ENCODE data around the gene RPS10. TPM values are rescaled to one million over a fixed set of nuclear protein-coding genes. Genes with fewer than 3 reads are reported as not detected.
A peak's percentile ranks its signal among the peaks of the same experiment; 100 is the strongest.
"Not testable (repeated sequence)": the region's sequence is repeated elsewhere in the genome, so short reads cannot be mapped to it uniquely, and the experiment has no call there.

The RPS10 gene
- total RNA-seq, 2 donors from 2014 or later, result 1,206 to 1,361 TPM

GRCh38 chr6:34374508-34374907 is 51.4 kb downstream of the RPS10 start:
- ATAC-seq (no peak), DNase-seq (no peak)
- H3K36me3 ChIP-seq (replicated peaks in 1 of 2; ENCODE audit: insufficient read depth in 1 of 2, low read depth in 2 of 2), result no peaks in the 10 kb centered on the region
- H3K4me3 ChIP-seq, result no peak overlapping the region
- peak overlapping the region in 1 of 4 donors; percentile 8 for H3K27ac ChIP-seq
- H3K9me3 ChIP-seq, result no peaks in the 10 kb centered on the region
- WGBS, 2 donors, result 57 to 66% methylated on average over 4 of the region's 4 CpGs
- H3K27me3 ChIP-seq, result no peaks in the 10 kb centered on the region
- no peaks in the 10 kb centered on the region for H3K4me1 ChIP-seq
- TF ChIP-seq POLR2A (IDR thresholded peaks at IDR 0.05) (no peak), CTCF (IDR thresholded peaks at IDR 0.05) (no peak)
- intact Hi-C loops (cut with DNase I), result no loop called here

GRCh38 chr6:34374069-34374468 is 51.8 kb downstream of the RPS10 start:
- Histone ChIP-seq H3K27me3 (no peaks in the 10 kb centered on the region), H3K9me3 (no peaks in the 10 kb centered on the region), H3K36me3 (replicated peaks in 1 of 2; ENCODE audit: insufficient read depth in 1 of 2, low read depth in 2 of 2) (no peaks in the 10 kb centered on the region), H3K4me3 (no peak overlapping the region), H3K27ac (peak overlapping the region in 1 of 4 donors; percentile 16), H3K4me1 (no peaks in the 10 kb centered on the region)
- DNase-seq, result no peak
- WGBS, 2 donors, result 45 to 59% methylated on average over 3 of the region's 3 CpGs
- intact Hi-C loops (cut with DNase I), result no loop called here
- no peak for ATAC-seq
- TF ChIP-seq CTCF (IDR thresholded peaks at IDR 0.05), result no peak
- no peak for TF ChIP-seq POLR2A (IDR thresholded peaks at IDR 0.05)

- TF ChIP-seq CTCF (IDR thresholded peaks at IDR 0.05), result no peak
- TF ChIP-seq POLR2A (IDR thresholded peaks at IDR 0.05), result no peak
- Histone ChIP-seq H3K27ac (peak overlapping the region in 1 of 4 donors; percentile 16), H3K9me3 (no peaks in the 10 kb centered on the region), H3K4me3 (no peak overlapping the region), H3K36me3 (replicated peaks in 1 of 2; ENCODE audit: insufficient read depth in 1 of 2, low read depth in 2 of 2) (no peaks in the 10 kb centered on the region), H3K4me1 (no peaks in the 10 kb centered on the region), H3K27me3 (no peaks in the 10 kb centered on the region)
- ATAC-seq, result no peak
- 94 to 97% methylated on average over 5 of the region's 5 CpGs for WGBS, 2 donors
- no peak for DNase-seq
- intact Hi-C loops (cut with DNase I), result no loop called here
Observed at GRCh38 chr6:34373511-34373910, 52.4 kb downstream of the RPS10 start.

- H3K36me3 ChIP-seq (replicated peaks in 1 of 2; ENCODE audit: insufficient read depth in 1 of 2, low read depth in 2 of 2); H3K4me1 ChIP-seq; H3K4me3 ChIP-seq; intact Hi-C loops (cut with DNase I); H3K27me3 ChIP-seq; H3K27ac ChIP-seq; ATAC-seq; H3K9me3 ChIP-seq; DNase-seq: not testable (repeated sequence)
- WGBS, 2 donors, result 93 to 98% methylated on average over 5 of the region's 5 CpGs
Observed at GRCh38 chr6:34371865-34372264, 54.0 kb downstream of the RPS10 start.

- Histone ChIP-seq H3K4me3 (no peak overlapping the region), H3K36me3 (replicated peaks in 1 of 2; ENCODE audit: insufficient read depth in 1 of 2, low read depth in 2 of 2) (no peaks in the 10 kb centered on the region), H3K9me3 (no peaks in the 10 kb centered on the region), H3K4me1 (no peaks in the 10 kb centered on the region), H3K27ac (peak overlapping the region in 1 of 4 donors; percentile 48), H3K27me3 (no peaks in the 10 kb centered on the region)
- intact Hi-C loops (cut with DNase I), result no loop called here
- TF ChIP-seq POLR2A (IDR thresholded peaks at IDR 0.05) (no peak), CTCF (IDR thresholded peaks at IDR 0.05) (no peak)
- DNase-seq (peak in 1 of 4 donors; percentile 40), ATAC-seq (no peak)
- 76 to 85% methylated on average over 5 of the region's 5 CpGs for WGBS, 2 donors
Observed at GRCh38 chr6:34370361-34370760, 55.5 kb downstream of the RPS10 start.

Measured in body of pancreas (tissue), 4 donors.